IMR-90 (cell line): ENCODE results near the gene CCT7. TPM values are rescaled to one million over a fixed set of nuclear protein-coding genes. Genes with fewer than 3 reads are reported as not detected.

ENCODE experiments used
- ATAC-seq: fragments of 200-7000 bp; cut with Tn5 transposase; 2 replicates; pipeline ENCODE4 v1.9.1; 2020; ENCODE audit warnings: low read depth, mild to moderate bottlenecking, moderate library complexity
- BruUV-seq: library from RNA; stranded (reverse); fragments of 400-500 nt; replicated peaks from 2 replicates; lab custom pipeline; 2021; lab: Mats Ljungman, UMichigan
- CTCF ChIA-PET: fragments of 300-600 bp; formaldehyde crosslinking; extraction: SDS; loops from one replicate; lab custom pipeline; 2021; ENCODE audit warnings: antibody characterized with exemption; lab: Yijun Ruan, JAX
- POLR2A ChIA-PET: fragments of 300-600 bp; sonication (Branson Sonifier 250); formaldehyde crosslinking; loops from one replicate; lab custom pipeline; 2022; ENCODE audit warnings: antibody characterized with exemption; ENCODE audit not compliant: unreplicated experiment; lab: Charles Lee
- DNase-seq: peaks from one replicate; pipeline ENCODE4 v3.0.0; 2013
- H2AFZ ChIP-seq: replicated peaks from 2 replicates; pipeline ENCODE3; 2013; ENCODE audit warnings: low read length, mild to moderate bottlenecking; ENCODE audit not compliant: poor library complexity
- H2AK5ac ChIP-seq: 2 replicates; pipeline ENCODE4 v1.6.1; 2013; ENCODE audit warnings: low read depth, low read length, inconsistent platforms
- H2AK9ac ChIP-seq: replicated peaks from 2 replicates; pipeline ENCODE3; 2013; ENCODE audit warnings: mild to moderate bottlenecking, low read depth, low read length, moderate library complexity; ENCODE audit not compliant: poor library complexity
- H2BK120ac ChIP-seq: 2 replicates; pipeline ENCODE4 v1.6.1; 2013; ENCODE audit warnings: low read depth, low read length, inconsistent platforms
- H2BK15ac ChIP-seq: 3 replicates; pipeline ENCODE4 v1.6.1; 2013; ENCODE audit warnings: low read depth, low read length, inconsistent platforms
- H2BK20ac ChIP-seq: 2 replicates; pipeline ENCODE4 v1.6.1; 2013; ENCODE audit warnings: low read depth, mild to moderate bottlenecking, inconsistent platforms, low read length, moderate library complexity
- H2BK5ac ChIP-seq: 2 replicates; pipeline ENCODE4 v1.6.1; 2013; ENCODE audit warnings: mild to moderate bottlenecking, low read depth, low read length, inconsistent platforms; ENCODE audit not compliant: poor library complexity, severe bottlenecking
- H3K14ac ChIP-seq: replicated peaks from 2 replicates; pipeline ENCODE4 v1.6.1; 2013; ENCODE audit warnings: low read depth, low read length, inconsistent platforms
- H3K18ac ChIP-seq: 2 replicates; pipeline ENCODE4 v1.6.1; 2013; ENCODE audit warnings: low read depth, low read length, control low read depth
- H3K23ac ChIP-seq: 2 replicates; pipeline ENCODE4 v1.6.1; 2013; ENCODE audit warnings: low read depth, low read length, inconsistent platforms
- H3K27ac ChIP-seq: 2 replicates; pipeline ENCODE4 v1.5.1; 2013; ENCODE audit warnings: mild to moderate bottlenecking, control low read depth, low read length; ENCODE audit not compliant: insufficient read depth
- H3K27me3 ChIP-seq: 2 replicates; pipeline ENCODE4 v1.6.1; 2013; ENCODE audit warnings: low read length; ENCODE audit not compliant: control insufficient read depth, insufficient read depth
- H3K36me3 ChIP-seq: 2 replicates; pipeline ENCODE4 v1.6.1; 2013; ENCODE audit warnings: low read length, mixed read lengths; ENCODE audit not compliant: control insufficient read depth, insufficient read depth
- H3K4ac ChIP-seq: 2 replicates; pipeline ENCODE4 v1.6.1; 2013; ENCODE audit warnings: low read depth, low read length, inconsistent platforms
- H3K4me1 ChIP-seq: 2 replicates; pipeline ENCODE4 v1.6.1; 2013; ENCODE audit warnings: low read length, mixed read lengths; ENCODE audit not compliant: control insufficient read depth, insufficient read depth
- H3K4me2 ChIP-seq: 2 replicates; pipeline ENCODE4 v1.6.1; 2013; ENCODE audit warnings: low read depth, mild to moderate bottlenecking, control low read depth, low read length, moderate library complexity
- H3K4me3 ChIP-seq: 2 replicates; pipeline ENCODE4 v1.5.1; 2013; ENCODE audit warnings: low read depth, mild to moderate bottlenecking, control low read depth, low read length, moderate library complexity; ENCODE audit not compliant: insufficient read depth
- H3K56ac ChIP-seq: 2 replicates; pipeline ENCODE4 v1.6.1; 2013; ENCODE audit warnings: low read length, inconsistent platforms; ENCODE audit not compliant: insufficient read depth; ENCODE audit errors: extremely low read depth
- H3K79me1 ChIP-seq, 2 experiments: 2 replicates each; pipeline ENCODE4 v1.6.1; 2013; ENCODE audit warnings: low read length in 2 of 2, inconsistent platforms in 1 of 2, low read depth in 1 of 2
- H3K9ac ChIP-seq: 2 replicates; pipeline ENCODE4 v1.6.1; 2013; ENCODE audit warnings: low read depth, low read length, control low read depth
- H3K9me1 ChIP-seq: 2 replicates; pipeline ENCODE4 v1.6.1; 2013; ENCODE audit warnings: low read length, inconsistent platforms; ENCODE audit not compliant: insufficient read depth
- H3K9me3 ChIP-seq: 2 replicates; pipeline ENCODE4 v1.6.1; 2013; ENCODE audit warnings: low read length; ENCODE audit not compliant: control insufficient read depth, insufficient read depth
- H4K20me1 ChIP-seq: 2 replicates; pipeline ENCODE4 v1.6.1; 2013; ENCODE audit warnings: low read length, inconsistent platforms; ENCODE audit not compliant: insufficient read depth
- H4K5ac ChIP-seq: 2 replicates; pipeline ENCODE4 v1.6.1; 2013; ENCODE audit warnings: mild to moderate bottlenecking, low read depth, low read length, control low read depth
- H4K8ac ChIP-seq, 2 experiments: 2 replicates each; pipeline ENCODE4 v1.6.1; 2013; ENCODE audit warnings: low read depth in 2 of 2, low read length in 2 of 2, control low read depth in 1 of 2, inconsistent platforms in 1 of 2
- H4K91ac ChIP-seq: 2 replicates; pipeline ENCODE4 v1.6.1; 2013; ENCODE audit warnings: low read depth, low read length, inconsistent platforms; ENCODE audit not compliant: insufficient read depth
- CEBPB ChIP-seq: IDR thresholded peaks from 2 replicates; pipeline ENCODE4 v1.6.1; 2012; ENCODE audit warnings: low read depth, low read length, improper control_type of control experiment
- CHD1 ChIP-seq: IDR thresholded peaks from 2 replicates; pipeline ENCODE4 v1.6.1; 2012; ENCODE audit warnings: low read depth, low read length, improper control_type of control experiment
- MAFK ChIP-seq: IDR thresholded peaks from 2 replicates; pipeline ENCODE4 v1.6.1; 2012; ENCODE audit warnings: low read depth, low read length, improper control_type of control experiment
- MAZ ChIP-seq: IDR thresholded peaks from 2 replicates; pipeline ENCODE4 v1.6.1; 2012; ENCODE audit warnings: low read depth, mild to moderate bottlenecking, low read length, improper control_type of control experiment, moderate library complexity, borderline replicate concordance
- MXI1 ChIP-seq: IDR thresholded peaks from 2 replicates; pipeline ENCODE4 v1.6.1; 2012; ENCODE audit warnings: low read depth, mild to moderate bottlenecking, low read length, moderate library complexity, borderline replicate concordance
- RAD21 ChIP-seq: IDR thresholded peaks from 2 replicates; pipeline ENCODE4 v1.6.1; 2012; ENCODE audit warnings: low read length, improper control_type of control experiment
- RCOR1 ChIP-seq: IDR thresholded peaks from 2 replicates; pipeline ENCODE4 v1.6.1; 2012; ENCODE audit warnings: mild to moderate bottlenecking, low read length, improper control_type of control experiment; ENCODE audit not compliant: insufficient replicate concordance
- RFX5 ChIP-seq: IDR thresholded peaks from 2 replicates; pipeline ENCODE4 v1.8.0; 2012; ENCODE audit warnings: low read depth, mild to moderate bottlenecking, low read length, moderate library complexity
- WGBS, 2 experiments: methylation state at CpG; one replicate each; pipeline versions ENCODE4 v1.1.5 to v1.1.7; 2013; ENCODE audit warnings: missing lambda C conversion rate in 2 of 2; ENCODE audit not compliant: insufficient read length in 1 of 2; ENCODE audit errors: extremely low coverage in 2 of 2; 5-methylcytosine and 5-hydroxymethylcytosine counted together
- dilution Hi-C: fragments of 300-500 bp; cut with HindIII; formaldehyde crosslinking; loops from one replicate; pipeline ENCODE4 v1.14.3; 2018; ENCODE audit warnings: low sequenced_read_pairs; ENCODE audit not compliant: unreplicated experiment
- in situ Hi-C: fragments of 300-500 bp; cut with MboI; formaldehyde crosslinking; loops from 3 replicates; pipeline ENCODE4 v1.14.3; 2019; ENCODE audit warnings: low sequenced_read_pairs, inconsistent platforms, mixed read lengths
- intact Hi-C: fragments of 100-400 bp; cut with micrococcal nuclease; formaldehyde crosslinking; loops from 2 replicates; pipeline ENCODE4 v1.10.0; 2022
- polyA plus RNA-seq, 3 experiments: library from polyadenylated mRNA; depleted of rRNA; stranded (reverse); fragments of >200 nt; gene quantifications; 2 replicates each; pipeline ENCODE4 v1.2.3, GENCODE V29; 2012; ENCODE audit warnings: low replicate concordance in 1 of 3
- total RNA-seq: library from RNA; depleted of rRNA; stranded (reverse); fragments of >200 nt; gene quantifications from 2 replicates; pipeline ENCODE4 v1.2.3, GENCODE V29; 2012
- TF ChIP-seq, protein P1 (sequence below): fragments of 150-350 bp; IDR thresholded peaks from 2 replicates; pipeline ENCODE4 v1.6.1; 2016; ENCODE audit warnings: low read depth, mild to moderate bottlenecking, low read length, moderate library complexity, borderline replicate concordance
- TF ChIP-seq, protein P2 (sequence below): conservative IDR thresholded peaks from 2 replicates; pipeline ENCODE4 v1.5.1; 2012; ENCODE audit warnings: mild to moderate bottlenecking, low read depth, low read length, improper control_type of control experiment

Gene CCT7
- total and polyA plus RNA-seq, 2 of the 4 experiments (the other 2 are of a cell fraction), result 321 to 575 TPM

DNA sequence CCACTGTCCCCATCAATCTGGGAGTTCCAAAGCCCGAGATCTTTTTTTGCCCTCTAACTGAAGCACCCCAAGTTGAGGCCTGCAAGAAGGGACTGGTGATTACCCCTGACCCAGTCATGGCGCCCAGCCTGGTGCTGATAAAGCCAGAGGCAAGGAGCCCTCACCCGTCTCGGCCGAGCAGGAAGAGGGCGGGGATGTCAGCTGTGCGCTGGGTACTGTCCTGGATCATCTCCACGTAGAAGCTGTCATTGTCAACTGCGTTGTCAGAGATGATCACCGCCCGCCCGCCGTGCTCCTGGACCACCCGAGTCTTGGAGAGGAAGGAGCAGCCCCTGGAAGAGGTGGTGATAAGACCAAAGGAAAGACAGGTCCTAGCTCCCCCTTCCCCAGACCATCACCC, 5.5 kb upstream of the CCT7 start:
- H3K4me1 ChIP-seq, result 0 out of 2 replicates have a peak, but pooled peaks cover 3% of the 10 kb centered on the region
- no peak overlapping the region for H3K27ac ChIP-seq
- DNase-seq (no peak), ATAC-seq (no peak)
- H3K4ac ChIP-seq, result no peak overlapping the region
- intact Hi-C loops (no loop called here), dilution Hi-C loops (no loop called here), in situ Hi-C loops (no loop called here)
- H2AK5ac ChIP-seq, result no peak overlapping the region
- H3K23ac ChIP-seq, result no peak overlapping the region
- no TSS peak for BruUV-seq
- H2AFZ ChIP-seq, result no peak overlapping the region
- no peak overlapping the region for H2BK20ac ChIP-seq
- peaks cover 5 to 6% of the 10 kb centered on the region in 2 experiments for H3K79me1 ChIP-seq
- no peak overlapping the region for H2BK15ac ChIP-seq
- no peak overlapping the region for H4K8ac ChIP-seq
- no peak overlapping the region for H2BK5ac ChIP-seq
- H3K14ac ChIP-seq, result no peak overlapping the region
- H4K20me1 ChIP-seq, result no peaks in the 10 kb centered on the region
- H3K9me1 ChIP-seq, result peaks cover 4% of the 10 kb centered on the region; the same call in 1 of the 2 replicates
- no peak overlapping the region for H3K4me3 ChIP-seq
- H3K9me3 ChIP-seq, result no peaks in the 10 kb centered on the region
- H2AK9ac ChIP-seq, result no peak overlapping the region
- no peak overlapping the region for H3K56ac ChIP-seq
- H3K9ac ChIP-seq, result no peak overlapping the region
- peaks cover 21% of the 10 kb centered on the region for H3K36me3 ChIP-seq
- no peak overlapping the region for H3K18ac ChIP-seq
- ChIA-PET POLR2A (no interaction called here), CTCF (no interaction called here)
- H4K5ac ChIP-seq, result no peak overlapping the region
- no peaks in the 10 kb centered on the region for H3K27me3 ChIP-seq
- H3K4me2 ChIP-seq, result no peak overlapping the region
- no peak for TF ChIP-seq RFX5
- TF ChIP-seq CEBPB, result no peak
- TF ChIP-seq, protein P1, sequence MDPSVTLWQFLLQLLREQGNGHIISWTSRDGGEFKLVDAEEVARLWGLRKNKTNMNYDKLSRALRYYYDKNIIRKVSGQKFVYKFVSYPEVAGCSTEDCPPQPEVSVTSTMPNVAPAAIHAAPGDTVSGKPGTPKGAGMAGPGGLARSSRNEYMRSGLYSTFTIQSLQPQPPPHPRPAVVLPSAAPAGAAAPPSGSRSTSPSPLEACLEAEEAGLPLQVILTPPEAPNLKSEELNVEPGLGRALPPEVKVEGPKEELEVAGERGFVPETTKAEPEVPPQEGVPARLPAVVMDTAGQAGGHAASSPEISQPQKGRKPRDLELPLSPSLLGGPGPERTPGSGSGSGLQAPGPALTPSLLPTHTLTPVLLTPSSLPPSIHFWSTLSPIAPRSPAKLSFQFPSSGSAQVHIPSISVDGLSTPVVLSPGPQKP, result no peak
- TF ChIP-seq MAFK, result no peak
- TF ChIP-seq MXI1, result no peak
- no peak for TF ChIP-seq CHD1
- no peak for TF ChIP-seq RCOR1
- no peak for TF ChIP-seq MAZ
- no peak for TF ChIP-seq RAD21
- TF ChIP-seq, protein P2, sequence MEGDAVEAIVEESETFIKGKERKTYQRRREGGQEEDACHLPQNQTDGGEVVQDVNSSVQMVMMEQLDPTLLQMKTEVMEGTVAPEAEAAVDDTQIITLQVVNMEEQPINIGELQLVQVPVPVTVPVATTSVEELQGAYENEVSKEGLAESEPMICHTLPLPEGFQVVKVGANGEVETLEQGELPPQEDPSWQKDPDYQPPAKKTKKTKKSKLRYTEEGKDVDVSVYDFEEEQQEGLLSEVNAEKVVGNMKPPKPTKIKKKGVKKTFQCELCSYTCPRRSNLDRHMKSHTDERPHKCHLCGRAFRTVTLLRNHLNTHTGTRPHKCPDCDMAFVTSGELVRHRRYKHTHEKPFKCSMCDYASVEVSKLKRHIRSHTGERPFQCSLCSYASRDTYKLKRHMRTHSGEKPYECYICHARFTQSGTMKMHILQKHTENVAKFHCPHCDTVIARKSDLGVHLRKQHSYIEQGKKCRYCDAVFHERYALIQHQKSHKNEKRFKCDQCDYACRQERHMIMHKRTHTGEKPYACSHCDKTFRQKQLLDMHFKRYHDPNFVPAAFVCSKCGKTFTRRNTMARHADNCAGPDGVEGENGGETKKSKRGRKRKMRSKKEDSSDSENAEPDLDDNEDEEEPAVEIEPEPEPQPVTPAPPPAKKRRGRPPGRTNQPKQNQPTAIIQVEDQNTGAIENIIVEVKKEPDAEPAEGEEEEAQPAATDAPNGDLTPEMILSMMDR, result no peak
- H2BK120ac ChIP-seq, result no peak overlapping the region
- WGBS, 2 experiments, result 93% methylated on average over 5 of the region's 14 CpGs; no CpG with 5 or more reads in 1 of the 2 experiments
- H4K91ac ChIP-seq, result no peak overlapping the region
